Kidney (tissue), 14 donors: ENCODE measurements around the gene CLEC3A. TPM values are rescaled to one million over a fixed set of nuclear protein-coding genes. Genes with fewer than 3 reads are reported as not detected.

Experiments used
- DNase-seq, 5 donors: peaks; one replicate each; pipeline ENCODE4 v3.0.0-alpha.2; 2013 to 2020
- FAIRE-seq: peaks from 2 replicates; lab custom pipeline; 2012; peaks lifted over from hg19 to GRCh38; lab: Jason Lieb, UNC
- H3K27ac ChIP-seq, 2 donors: one replicate each; pipeline ENCODE4 v1.7.0; 2013; ENCODE audit warnings: low read depth in 2 of 2, low read length in 2 of 2, inconsistent platforms in 1 of 2
- H3K27me3 ChIP-seq: one replicate; pipeline ENCODE4 v1.7.1; 2013; ENCODE audit warnings: low read length, inconsistent platforms; ENCODE audit not compliant: control insufficient read depth, insufficient read depth
- H3K36me3 ChIP-seq, 3 donors: one replicate each; pipeline versions ENCODE4 v1.7.0 to v1.7.1; 2013; ENCODE audit warnings: low read length in 3 of 3, control low read depth in 1 of 3, inconsistent platforms in 1 of 3; ENCODE audit not compliant: insufficient read depth in 3 of 3, control insufficient read depth in 2 of 3
- H3K4me1 ChIP-seq, 3 donors: one replicate each; pipeline versions ENCODE4 v1.7.0 to v1.7.1; 2013; ENCODE audit warnings: low read length in 3 of 3, inconsistent platforms in 1 of 3, low read depth in 1 of 3; ENCODE audit not compliant: control insufficient read depth in 2 of 3, insufficient read depth in 2 of 3
- H3K4me3 ChIP-seq, 3 donors: one replicate each; pipeline versions ENCODE4 v1.7.0 to v1.8.1; 2013; ENCODE audit warnings: low read length in 3 of 3, control low read depth in 1 of 3, inconsistent platforms in 1 of 3
- H3K9ac ChIP-seq, 3 donors: one replicate each; pipeline versions ENCODE4 v1.7.0 to v1.7.1; 2013; ENCODE audit warnings: low read length in 3 of 3, control low read depth in 1 of 3, inconsistent platforms in 1 of 3
- H3K9me3 ChIP-seq, 3 donors: one replicate each; pipeline versions ENCODE4 v1.7.0 to v1.7.1; 2013; ENCODE audit warnings: low read length in 3 of 3, control low read depth in 1 of 3, inconsistent platforms in 1 of 3; ENCODE audit not compliant: control insufficient read depth in 2 of 3, insufficient read depth in 1 of 3
- intact Hi-C: fragments of 100-400 bp; cut with DNase I; formaldehyde crosslinking; loops from one replicate; pipeline ENCODE4 v1.11.1; 2022
- polyA plus RNA-seq: library from polyadenylated mRNA; stranded (reverse); fragments of 350-450 nt; fragmentation: Illumina TruSeq; extraction: RNeasy Lipid Tissue Mini Kit (QIAGEN cat#74804); gene quantifications from one replicate; pipeline ENCODE4 v1.2.3, GENCODE V29; 2014; ENCODE audit warnings: low read depth, low replicate concordance; ENCODE audit not compliant: insufficient read depth
- total RNA-seq: library from RNA; stranded (reverse); fragmentation: NEBNext Ultra II Directional; extraction: Animal tissue kit (Norgen Biotek cat#: 25700); gene quantifications from one replicate; pipeline ENCODE4 v1.2.1, GENCODE V29; 2021
- TF ChIP-seq, protein P1 (sequence below): IDR thresholded peaks from 3 replicates; pipeline ENCODE4 v1.5.1; 2012; ENCODE audit warnings: mild to moderate bottlenecking, moderate library complexity, borderline replicate concordance; ENCODE audit not compliant: insufficient read depth; ENCODE audit errors: extremely low read depth
- donor health status: control.
- donor health status: control.
- donor health status: control.
- donor health status: control.
- donor health status: control.
- donor health status: DM: yes; HTN: yes; CAD: no.
- donor health status: Normal renal cell carcinoma (clear cell type).

CLEC3A gene
- total and polyA plus RNA-seq, 2 donors from 2014 or later, result not detected

DNA sequence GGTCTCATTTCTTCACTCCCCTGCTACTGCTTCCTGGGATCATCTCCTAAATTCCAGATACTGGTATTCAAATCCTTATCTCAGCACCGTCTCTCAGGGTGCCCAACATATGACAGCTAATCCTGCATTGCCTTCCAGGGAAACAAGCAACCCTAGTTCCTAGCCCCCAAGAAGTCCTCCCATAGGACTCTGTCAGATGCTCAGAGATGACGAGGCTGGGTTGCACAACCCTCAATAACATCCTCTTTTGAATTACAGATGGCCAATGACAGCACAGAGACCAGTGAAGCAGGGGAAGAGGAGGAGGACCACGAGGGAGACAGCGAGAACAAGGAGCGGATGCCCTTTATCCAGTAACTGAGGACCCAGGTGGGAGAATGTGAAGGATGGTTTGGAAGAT lies 45.0 kb upstream of the CLEC3A start:
- Histone ChIP-seq H3K4me1 (no peaks in the 10 kb centered on the region), H3K9ac (no peak overlapping the region), H3K27me3 (no peaks in the 10 kb centered on the region), H3K27ac (no peak overlapping the region), H3K9me3 (no peaks in the 10 kb centered on the region), H3K36me3 (no peaks in the 10 kb centered on the region), H3K4me3 (no peak overlapping the region)
- no peak for DNase-seq
- intact Hi-C loops, result loop anchor here (5.0 kb wide), 1 partner anchor 300 kb away; no protein-coding TSS in a partner anchor
- no peak for FAIRE-seq
- TF ChIP-seq, protein P1, sequence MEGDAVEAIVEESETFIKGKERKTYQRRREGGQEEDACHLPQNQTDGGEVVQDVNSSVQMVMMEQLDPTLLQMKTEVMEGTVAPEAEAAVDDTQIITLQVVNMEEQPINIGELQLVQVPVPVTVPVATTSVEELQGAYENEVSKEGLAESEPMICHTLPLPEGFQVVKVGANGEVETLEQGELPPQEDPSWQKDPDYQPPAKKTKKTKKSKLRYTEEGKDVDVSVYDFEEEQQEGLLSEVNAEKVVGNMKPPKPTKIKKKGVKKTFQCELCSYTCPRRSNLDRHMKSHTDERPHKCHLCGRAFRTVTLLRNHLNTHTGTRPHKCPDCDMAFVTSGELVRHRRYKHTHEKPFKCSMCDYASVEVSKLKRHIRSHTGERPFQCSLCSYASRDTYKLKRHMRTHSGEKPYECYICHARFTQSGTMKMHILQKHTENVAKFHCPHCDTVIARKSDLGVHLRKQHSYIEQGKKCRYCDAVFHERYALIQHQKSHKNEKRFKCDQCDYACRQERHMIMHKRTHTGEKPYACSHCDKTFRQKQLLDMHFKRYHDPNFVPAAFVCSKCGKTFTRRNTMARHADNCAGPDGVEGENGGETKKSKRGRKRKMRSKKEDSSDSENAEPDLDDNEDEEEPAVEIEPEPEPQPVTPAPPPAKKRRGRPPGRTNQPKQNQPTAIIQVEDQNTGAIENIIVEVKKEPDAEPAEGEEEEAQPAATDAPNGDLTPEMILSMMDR, result no peak

DNA sequence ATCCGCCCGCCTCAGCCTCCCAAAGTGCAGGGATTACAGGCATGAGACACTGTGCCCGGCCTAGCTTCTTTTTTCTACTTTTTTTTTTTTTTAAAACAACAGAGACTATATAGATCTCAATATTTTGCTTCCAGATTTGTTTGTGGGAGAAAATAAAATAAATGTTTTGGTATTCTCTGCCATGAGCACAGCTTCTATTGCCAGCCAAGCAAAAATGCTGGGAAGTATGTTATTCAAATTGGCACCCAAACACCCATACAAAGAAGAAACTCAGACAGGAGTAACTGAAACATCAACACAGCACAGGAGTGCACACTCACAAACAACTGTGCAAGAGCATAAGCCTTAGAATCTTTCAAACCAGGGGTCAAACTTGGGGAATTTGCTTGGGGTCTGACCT lies 37.2 kb upstream of the CLEC3A start:
- DNase-seq (no peak), FAIRE-seq (no peak)
- Histone ChIP-seq H3K9me3 (no peaks in the 10 kb centered on the region), H3K4me3 (no peak overlapping the region), H3K4me1 (no peaks in the 10 kb centered on the region), H3K36me3 (no peaks in the 10 kb centered on the region), H3K9ac (no peak overlapping the region), H3K27me3 (no peaks in the 10 kb centered on the region), H3K27ac (no peak overlapping the region)
- intact Hi-C loops, result no loop called here
- TF ChIP-seq, protein P1, result no peak

DNA sequence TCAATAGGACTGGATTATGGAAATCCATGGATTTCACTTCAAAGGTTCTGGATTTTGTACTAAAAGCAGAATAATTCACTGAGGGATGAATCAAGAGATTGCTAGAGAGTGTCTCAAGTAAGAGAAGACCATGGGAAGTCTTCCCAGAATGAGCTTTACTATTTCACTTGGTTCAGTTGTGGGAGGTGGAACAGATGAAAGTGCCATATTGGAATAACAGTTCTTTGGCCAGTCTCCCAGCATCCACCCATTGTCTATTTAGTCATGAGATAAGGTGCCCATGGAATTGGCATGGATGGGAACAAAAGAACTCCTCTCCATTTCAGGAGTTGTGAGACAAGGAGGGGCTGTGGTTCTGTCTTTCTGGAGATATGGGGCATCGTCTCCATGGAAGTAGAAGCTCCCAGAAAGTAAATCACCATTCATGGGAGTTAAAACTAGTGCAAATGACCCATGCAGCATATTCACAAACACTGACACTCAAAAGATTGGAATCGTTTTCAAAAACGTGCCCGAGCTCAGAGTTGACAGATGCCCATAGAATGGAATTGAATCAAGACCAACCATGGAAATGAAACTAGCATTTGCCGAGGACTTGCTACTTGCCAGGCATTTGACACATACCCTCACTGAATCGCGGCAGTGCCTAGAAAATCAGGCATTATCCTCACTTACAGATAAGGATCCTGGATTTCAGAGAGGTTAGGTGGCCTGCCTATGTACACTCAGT lies 36.2 kb upstream of the CLEC3A start:
- H3K27ac ChIP-seq, result no peak overlapping the region
- no peak overlapping the region for H3K9ac ChIP-seq
- no peak for FAIRE-seq
- DNase-seq, result no peak
- H3K36me3 ChIP-seq, result no peaks in the 10 kb centered on the region
- no peaks in the 10 kb centered on the region for H3K27me3 ChIP-seq
- H3K4me1 ChIP-seq, result no peaks in the 10 kb centered on the region
- H3K9me3 ChIP-seq, result no peaks in the 10 kb centered on the region
- no peak overlapping the region for H3K4me3 ChIP-seq
- intact Hi-C loops, result no loop called here
- TF ChIP-seq, protein P1, result no peak
